ENCODE measurements around the gene S100A13. TPM values are rescaled to one million over a fixed set of nuclear protein-coding genes. Genes with fewer than 3 reads are reported as not detected.
"Not testable (repeated sequence)": the region's sequence is repeated elsewhere in the genome, so short reads cannot be mapped to it uniquely, and the experiment has no call there.

Gene S100A13
- total RNA-seq, 1 donor from 2014 or later = 172 TPM

DNA sequence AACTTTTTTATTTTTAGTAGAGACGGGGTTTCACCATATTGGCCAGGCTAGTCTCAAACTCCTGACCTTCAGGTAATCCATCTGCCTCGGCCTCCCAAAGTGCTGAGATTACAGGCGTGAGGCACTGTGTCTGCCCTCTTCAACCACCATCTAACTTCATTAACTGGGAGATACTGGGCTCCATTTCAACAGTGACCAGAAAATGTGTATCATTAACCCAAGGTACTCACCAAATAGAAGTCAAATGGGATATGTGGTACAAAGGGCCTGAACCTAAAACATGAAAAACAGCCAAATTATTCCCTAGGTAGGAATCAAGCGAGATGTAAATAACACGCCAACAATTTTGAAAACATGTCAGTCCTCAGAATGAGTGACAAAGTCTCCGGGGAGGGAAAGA is 42.3 kb upstream of the S100A13 start:
- H3K79me2 ChIP-seq (ENCODE audit: insufficient read depth, low read length) = peaks cover 49% of the 10 kb centered on the region
- DNase-seq (ENCODE audit: low read depth) = no peak
- FAIRE-seq = no peak

DNA sequence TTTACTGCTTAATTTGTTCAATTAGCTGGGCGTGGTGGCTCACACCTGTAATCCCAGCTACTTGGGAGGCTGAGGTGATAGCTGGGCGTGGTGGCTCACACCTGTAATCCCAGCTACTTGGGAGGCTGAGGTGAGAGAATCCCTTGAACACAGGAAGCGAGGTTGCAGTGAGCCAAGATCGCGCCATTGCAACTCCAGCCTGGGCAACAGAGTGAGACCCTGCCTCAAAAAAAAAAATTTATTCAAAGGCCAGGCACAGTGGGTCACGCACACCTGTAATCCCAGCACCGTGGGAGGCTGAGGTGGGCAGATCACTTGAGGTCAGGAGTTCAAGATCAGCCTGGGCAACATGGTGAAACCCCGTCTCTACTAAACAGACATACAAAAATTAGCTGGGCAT is 41.4 kb upstream of the S100A13 start:
- H3K4me3 Mint-ChIP-seq (ENCODE audit: unreplicated experiment) = not testable (repeated sequence)
- H3K36me3 ChIP-seq (ENCODE audit: insufficient read depth, low read length) = peaks cover 51% of the 10 kb centered on the region

More for the DNA sequence above, 42.3 kb upstream of the S100A13 start:
- Histone ChIP-seq H3K4me2 (ENCODE audit: low read length) (peak overlapping the region; percentile 97), H3K9me3 (ENCODE audit: insufficient read depth, low read depth, low read length) (no peaks in the 10 kb centered on the region), H3K4me3 (ENCODE audit: insufficient read depth, low read depth, low read length) (peak overlapping the region; percentile 94), H3K27ac (ENCODE audit: low read depth, low read length) (no peak overlapping the region), H3K36me3 (ENCODE audit: insufficient read depth, low read length) (peaks cover 43% of the 10 kb centered on the region), H4K20me1 (ENCODE audit: insufficient read depth, low read length) (peaks cover 46% of the 10 kb centered on the region), H3K27me3 (ENCODE audit: insufficient read depth, low read length) (no peaks in the 10 kb centered on the region), H3K9ac (ENCODE audit: low read length) (peak overlapping the region; percentile 97), H3K4me1 (ENCODE audit: insufficient read depth, low read length) (peaks cover 17% of the 10 kb centered on the region), H2AFZ (ENCODE audit: low read depth, low read length) (no peak overlapping the region)
- Mint-ChIP-seq H3K4me1 (ENCODE audit: low read depth, unreplicated experiment) (peaks cover 11% of the 10 kb centered on the region), H3K9me3 (ENCODE audit: unreplicated experiment) (no peaks in the 10 kb centered on the region), H3K36me3 (ENCODE audit: low read depth, unreplicated experiment) (peaks cover 11% of the 10 kb centered on the region), H3K4me3 (ENCODE audit: unreplicated experiment) (no peak overlapping the region), H3K27me3 (ENCODE audit: low read depth, unreplicated experiment) (no peaks in the 10 kb centered on the region), H3K27ac (ENCODE audit: unreplicated experiment) (no peak overlapping the region)
- TF ChIP-seq, protein P1, sequence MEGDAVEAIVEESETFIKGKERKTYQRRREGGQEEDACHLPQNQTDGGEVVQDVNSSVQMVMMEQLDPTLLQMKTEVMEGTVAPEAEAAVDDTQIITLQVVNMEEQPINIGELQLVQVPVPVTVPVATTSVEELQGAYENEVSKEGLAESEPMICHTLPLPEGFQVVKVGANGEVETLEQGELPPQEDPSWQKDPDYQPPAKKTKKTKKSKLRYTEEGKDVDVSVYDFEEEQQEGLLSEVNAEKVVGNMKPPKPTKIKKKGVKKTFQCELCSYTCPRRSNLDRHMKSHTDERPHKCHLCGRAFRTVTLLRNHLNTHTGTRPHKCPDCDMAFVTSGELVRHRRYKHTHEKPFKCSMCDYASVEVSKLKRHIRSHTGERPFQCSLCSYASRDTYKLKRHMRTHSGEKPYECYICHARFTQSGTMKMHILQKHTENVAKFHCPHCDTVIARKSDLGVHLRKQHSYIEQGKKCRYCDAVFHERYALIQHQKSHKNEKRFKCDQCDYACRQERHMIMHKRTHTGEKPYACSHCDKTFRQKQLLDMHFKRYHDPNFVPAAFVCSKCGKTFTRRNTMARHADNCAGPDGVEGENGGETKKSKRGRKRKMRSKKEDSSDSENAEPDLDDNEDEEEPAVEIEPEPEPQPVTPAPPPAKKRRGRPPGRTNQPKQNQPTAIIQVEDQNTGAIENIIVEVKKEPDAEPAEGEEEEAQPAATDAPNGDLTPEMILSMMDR (IDR thresholded peaks at IDR 0.05; ENCODE audit: insufficient read depth, low read depth, low read length) = no peak
- TF ChIP-seq EZH2 (IDR thresholded peaks at IDR 0.05; ENCODE audit: insufficient read depth, low read length) = no peak

DNA sequence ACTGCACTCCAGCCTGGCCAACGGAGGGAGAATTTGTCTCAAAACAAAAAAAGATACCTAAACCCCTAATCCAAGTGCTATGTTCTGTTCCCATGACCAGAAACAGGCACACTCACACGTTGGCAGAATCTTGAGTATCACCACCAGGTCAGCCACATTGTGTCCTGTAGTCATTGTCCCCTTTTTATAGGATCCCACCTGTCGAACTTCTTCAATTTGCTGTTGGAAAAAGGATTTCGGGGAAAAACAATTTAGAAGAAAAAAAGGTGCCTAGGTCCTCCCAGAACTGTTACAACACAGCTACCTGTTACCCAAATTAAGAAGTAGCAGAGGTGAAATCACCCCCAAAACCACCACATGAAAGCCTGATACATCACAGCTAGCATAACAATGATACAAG is 40.1 kb upstream of the S100A13 start:
- Mint-ChIP-seq H3K9me3 (ENCODE audit: unreplicated experiment) (no peaks in the 10 kb centered on the region), H3K4me1 (ENCODE audit: low read depth, unreplicated experiment) (peaks cover 11% of the 10 kb centered on the region), H3K27me3 (ENCODE audit: low read depth, unreplicated experiment) (no peaks in the 10 kb centered on the region), H3K4me3 (ENCODE audit: unreplicated experiment) (no peak overlapping the region), H3K36me3 (ENCODE audit: low read depth, unreplicated experiment) (peaks cover 12% of the 10 kb centered on the region), H3K27ac (ENCODE audit: unreplicated experiment) (no peak overlapping the region)
- peaks cover 49% of the 10 kb centered on the region for H3K79me2 ChIP-seq (ENCODE audit: insufficient read depth, low read length)
- no peak overlapping the region for H3K4me3 ChIP-seq (ENCODE audit: insufficient read depth, low read depth, low read length)
- H3K9me3 ChIP-seq (ENCODE audit: insufficient read depth, low read depth, low read length) = no peaks in the 10 kb centered on the region
- peaks cover 63% of the 10 kb centered on the region for H3K36me3 ChIP-seq (ENCODE audit: insufficient read depth, low read length)
- DNase-seq (ENCODE audit: low read depth) (no peak), FAIRE-seq (no peak)
- H3K9ac ChIP-seq (ENCODE audit: low read length) = peak overlapping the region; percentile 9
- peaks cover 53% of the 10 kb centered on the region for H4K20me1 ChIP-seq (ENCODE audit: insufficient read depth, low read length)
- no peak overlapping the region for H2AFZ ChIP-seq (ENCODE audit: low read depth, low read length)
- no peak for TF ChIP-seq EZH2 (IDR thresholded peaks at IDR 0.05; ENCODE audit: insufficient read depth, low read length)
- TF ChIP-seq, protein P1 (IDR thresholded peaks at IDR 0.05; ENCODE audit: insufficient read depth, low read depth, low read length) = no peak
- no peak overlapping the region for H3K27ac ChIP-seq (ENCODE audit: low read depth, low read length)
- no peaks in the 10 kb centered on the region for H3K27me3 ChIP-seq (ENCODE audit: insufficient read depth, low read length)
- peaks cover 17% of the 10 kb centered on the region for H3K4me1 ChIP-seq (ENCODE audit: insufficient read depth, low read length)
- H3K4me2 ChIP-seq (ENCODE audit: low read length) = no peak overlapping the region

More for the DNA sequence above, 41.4 kb upstream of the S100A13 start:
- not testable (repeated sequence) for H3K27ac ChIP-seq (ENCODE audit: low read depth, low read length); H3K9ac ChIP-seq (ENCODE audit: low read length); H3K4me3 ChIP-seq (ENCODE audit: insufficient read depth, low read depth, low read length); FAIRE-seq; H3K27ac Mint-ChIP-seq (ENCODE audit: unreplicated experiment); DNase-seq (ENCODE audit: low read depth); H3K9me3 ChIP-seq (ENCODE audit: insufficient read depth, low read depth, low read length); H3K27me3 Mint-ChIP-seq (ENCODE audit: low read depth, unreplicated experiment); H2AFZ ChIP-seq (ENCODE audit: low read depth, low read length); H3K27me3 ChIP-seq (ENCODE audit: insufficient read depth, low read length); H3K9me3 Mint-ChIP-seq (ENCODE audit: unreplicated experiment)
- H3K4me1 ChIP-seq (ENCODE audit: insufficient read depth, low read length) = peaks cover 17% of the 10 kb centered on the region
- H3K36me3 Mint-ChIP-seq (ENCODE audit: low read depth, unreplicated experiment) = peaks cover 12% of the 10 kb centered on the region
- H4K20me1 ChIP-seq (ENCODE audit: insufficient read depth, low read length) = peaks cover 46% of the 10 kb centered on the region
- H3K79me2 ChIP-seq (ENCODE audit: insufficient read depth, low read length) = peaks cover 49% of the 10 kb centered on the region
- peak overlapping the region; percentile 97 for H3K4me2 ChIP-seq (ENCODE audit: low read length)
- peaks cover 11% of the 10 kb centered on the region for H3K4me1 Mint-ChIP-seq (ENCODE audit: low read depth, unreplicated experiment)

All from astrocyte (in vitro differentiated cells and primary cell).